MM.1S (cell line): ENCODE measurements around the gene CBLIF.

Source experiments
- DNase-seq: peaks from one replicate; pipeline ENCODE4 v3.0.0-alpha.2; 2015
- H2AFZ ChIP-seq: fragments of 300-600 bp; sonication (generic); 2 replicates; pipeline ENCODE4 v1.6.0; 2016; ENCODE audit warnings: antibody characterized with exemption, low read length
- H3F3A ChIP-seq: fragments of 300-600 bp; sonication (generic); 2 replicates; pipeline ENCODE4 v1.6.1; 2016; ENCODE audit warnings: mild to moderate bottlenecking, antibody characterized with exemption, low read length, moderate library complexity, mixed read lengths; ENCODE audit not compliant: insufficient read depth
- H3K27ac ChIP-seq: fragments of 300-600 bp; sonication (generic); 2 replicates; pipeline ENCODE4 v1.5.1; 2016; ENCODE audit warnings: mild to moderate bottlenecking, low read length
- H3K27me3 ChIP-seq: fragments of 300-600 bp; sonication (generic); replicated peaks from 2 replicates; pipeline ENCODE4 v1.6.0; 2016; ENCODE audit warnings: low read length; ENCODE audit not compliant: insufficient read depth
- H3K36me3 ChIP-seq: fragments of 300-600 bp; sonication (generic); replicated peaks from 2 replicates; pipeline ENCODE4 v1.6.1; 2016; ENCODE audit warnings: mild to moderate bottlenecking, low read length, mixed read lengths; ENCODE audit not compliant: insufficient read depth
- H3K4me1 ChIP-seq: fragments of 300-600 bp; sonication (generic); 2 replicates; pipeline ENCODE4 v1.6.1; 2016; ENCODE audit warnings: low read length, mixed read lengths
- H3K4me2 ChIP-seq: fragments of 300-600 bp; sonication (generic); 2 replicates; pipeline ENCODE4 v1.6.0; 2016; ENCODE audit warnings: low read depth, low read length
- H3K4me3 ChIP-seq: fragments of 300-600 bp; sonication (generic); 2 replicates; pipeline ENCODE4 v1.5.1; 2016; ENCODE audit warnings: low read length, mixed read lengths
- H3K79me2 ChIP-seq: fragments of 300-600 bp; sonication (generic); 2 replicates; pipeline ENCODE4 v1.6.1; 2016; ENCODE audit warnings: mixed run types, low read length, mixed read lengths
- H3K9ac ChIP-seq: fragments of 300-600 bp; sonication (generic); 2 replicates; pipeline ENCODE4 v1.6.1; 2016; ENCODE audit warnings: low read length, mixed read lengths
- H3K9me2 ChIP-seq: fragments of 300-600 bp; sonication (generic); replicated peaks from 2 replicates; pipeline ENCODE4 v1.6.1; 2016; ENCODE audit warnings: mild to moderate bottlenecking, low read length, mixed read lengths; ENCODE audit not compliant: insufficient read depth
- H3K9me3 ChIP-seq: fragments of 300-600 bp; sonication (generic); replicated peaks from 2 replicates; pipeline ENCODE4 v1.6.1; 2016; ENCODE audit warnings: mild to moderate bottlenecking, low read length, mixed read lengths; ENCODE audit not compliant: insufficient read depth
- H4K20me1 ChIP-seq: fragments of 300-600 bp; sonication (generic); 2 replicates; pipeline ENCODE4 v1.6.1; 2016; ENCODE audit warnings: mild to moderate bottlenecking, low read length, moderate library complexity, mixed read lengths; ENCODE audit not compliant: insufficient read depth
- CTCF ChIP-seq: fragments of 300-600 bp; sonication (generic); IDR thresholded peaks from 2 replicates; pipeline ENCODE4 v1.5.1; 2016; ENCODE audit warnings: antibody characterized with exemption, low read length, mixed read lengths
- EZH2 ChIP-seq: fragments of 300-600 bp; sonication (generic); optimal IDR thresholded peaks from 2 replicates; pipeline ENCODE3; 2017; ENCODE audit warnings: low read depth, mild to moderate bottlenecking, antibody characterized with exemption, low read length, mixed read lengths
- EZH2phosphoT487 ChIP-seq: fragments of 300-600 bp; sonication (generic); IDR thresholded peaks from 2 replicates; pipeline ENCODE4 v1.6.1; 2018; ENCODE audit warnings: antibody characterized with exemption, low read length

The CBLIF gene

GRCh38 chr11:59810189-59810910, 34.9 kb downstream of the CBLIF start, which contains the start of gene MRPL16:
Gene MRPL16 (minus strand): TSS chr11:59810778. CDS start chr11:59810658, 120 bp downstream.
- Histone ChIP-seq H3K9ac (peak within 1 kb of the TSS; percentile 82), H3F3A (peaks cover 20% of the 10 kb centered on the region), H3K79me2 (peaks cover 33% of the 10 kb centered on the region), H3K27ac (peak within 1 kb of the TSS; percentile 82), H3K4me1 (peaks cover 19% of the 10 kb centered on the region), H3K36me3 (peaks cover 15% of the 10 kb centered on the region; the same call in 1 of the 2 replicates), H3K4me3 (peak within 1 kb of the TSS; percentile 81), H3K9me2 (no peaks in the 10 kb centered on the region), H4K20me1 (no peaks in the 10 kb centered on the region), H3K9me3 (no peaks in the 10 kb centered on the region), H2AFZ (peak within 1 kb of the TSS; percentile 76), H3K4me2 (peak within 1 kb of the TSS; percentile 95), H3K27me3 (no peaks in the 10 kb centered on the region)
- DNase-seq = peak; percentile 95
- TF ChIP-seq EZH2phosphoT487 (no peak), EZH2 (no peak), CTCF (peak; percentile 45)

- no peak overlapping the region for H2AFZ ChIP-seq
- H3K4me3 ChIP-seq = no peak overlapping the region
- no peaks in the 10 kb centered on the region for H4K20me1 ChIP-seq
- H3K9me2 ChIP-seq = no peaks in the 10 kb centered on the region
- TF ChIP-seq CTCF = no peak
- TF ChIP-seq EZH2phosphoT487 = no peak
- TF ChIP-seq EZH2 = no peak
- H3K79me2 ChIP-seq = peaks cover 29% of the 10 kb centered on the region
- no peak overlapping the region for H3K4me2 ChIP-seq
- no peaks in the 10 kb centered on the region for H3K9me3 ChIP-seq
- H3K36me3 ChIP-seq = peaks cover 15% of the 10 kb centered on the region; the same call in 1 of the 2 replicates
- no peaks in the 10 kb centered on the region for H3K27me3 ChIP-seq
- peaks cover 13% of the 10 kb centered on the region for H3F3A ChIP-seq
- no peak for DNase-seq
- no peak overlapping the region for H3K9ac ChIP-seq
- peaks cover 12% of the 10 kb centered on the region for H3K4me1 ChIP-seq
- no peak overlapping the region for H3K27ac ChIP-seq
These were observed 38.2 kb downstream of the CBLIF start for GRCh38 chr11:59807047-59807610.

GRCh38 chr11:59804061-59804460, 41.2 kb downstream of the CBLIF start:
- Histone ChIP-seq H3K4me3 (no peak overlapping the region), H3F3A (peaks cover 3% of the 10 kb centered on the region; the same call in 1 of the 2 replicates), H3K9me2 (no peaks in the 10 kb centered on the region), H3K9ac (no peak overlapping the region), H3K4me2 (no peak overlapping the region), H4K20me1 (no peaks in the 10 kb centered on the region), H3K4me1 (peaks cover 8% of the 10 kb centered on the region; the same call in 1 of the 2 replicates), H2AFZ (no peak overlapping the region), H3K36me3 (peaks cover 15% of the 10 kb centered on the region; the same call in 1 of the 2 replicates), H3K27me3 (no peaks in the 10 kb centered on the region), H3K79me2 (peaks cover 16% of the 10 kb centered on the region), H3K27ac (no peak overlapping the region), H3K9me3 (no peaks in the 10 kb centered on the region)
- no peak for TF ChIP-seq EZH2
- TF ChIP-seq CTCF = no peak
- TF ChIP-seq EZH2phosphoT487 = no peak
- no peak for DNase-seq
